Heart right ventricle (tissue), 16 donors: ENCODE measurements around the gene PIK3CD. TPM values are rescaled to one million over a fixed set of nuclear protein-coding genes. Genes with fewer than 3 reads are reported as not detected.

Experiments
- ATAC-seq, 8 donors: fragments of 200-7000 bp; cut with Tn5 transposase; one replicate each; pipeline ENCODE4 v1.9.1; 2020; ENCODE audit warnings: mild to moderate bottlenecking in 8 of 8, moderate library complexity in 8 of 8, moderate number of reproducible peaks in 1 of 8
- DNase-seq, 2 donors: peaks; one replicate each; pipeline ENCODE4 v3.0.0-alpha.2; 2020
- H3K27ac ChIP-seq, 10 donors: fragments of 200-600 bp; sonication (generic) in 2 of 10; one replicate each; pipeline versions ENCODE4 v1.5.0 to v1.8.0; 2020 to 2022; ENCODE audit warnings: mild to moderate bottlenecking in 3 of 10
- H3K27me3 ChIP-seq, 7 donors: fragments of 200-600 bp; one replicate each; pipeline ENCODE4 v1.8.0; 2021 to 2022; ENCODE audit warnings: mild to moderate bottlenecking in 2 of 7
- H3K36me3 ChIP-seq, 9 donors: fragments of 200-600 bp; sonication (generic) in 1 of 9; one replicate each; pipeline versions ENCODE4 v1.5.0 to v1.8.0; 2020 to 2022; ENCODE audit warnings: mild to moderate bottlenecking in 2 of 9
- H3K4me1 ChIP-seq, 9 donors: fragments of 200-600 bp; sonication (generic) in 1 of 9; one replicate each; pipeline versions ENCODE4 v1.5.0 to v1.8.0; 2020 to 2022; ENCODE audit warnings: mild to moderate bottlenecking in 4 of 9
- H3K4me3 ChIP-seq, 10 donors: fragments of 200-600 bp; sonication (generic) in 2 of 10; one replicate each; pipeline versions ENCODE4 v1.5.0 to v1.8.0; 2020 to 2022; ENCODE audit warnings: mild to moderate bottlenecking in 7 of 10, moderate library complexity in 2 of 10
- H3K9me3 ChIP-seq, 11 donors: fragments of 200-600 bp in 10 of 11; sonication (generic) in 2 of 11; one replicate each; pipeline versions ENCODE4 v1.5.0 to v1.8.0; 2013 to 2022; ENCODE audit warnings: mild to moderate bottlenecking in 2 of 11, control low read depth in 1 of 11, moderate library complexity in 1 of 11
- CTCF ChIP-seq, 9 donors: fragments of 200-600 bp; sonication (generic) in 2 of 9; IDR thresholded peaks; one replicate each; pipeline versions ENCODE4 v1.5.0 to v1.8.0; 2021 to 2022; ENCODE audit warnings: antibody characterized with exemption in 9 of 9, mild to moderate bottlenecking in 5 of 9, moderate library complexity in 1 of 9
- WGBS, 2 donors: extraction: QIAGEN DNeasy Blood & Tissue Kit; methylation state at CpG; one replicate each; pipeline ENCODE4 v1.1.7; 2013; ENCODE audit warnings: inconsistent platforms in 1 of 2; 5-methylcytosine and 5-hydroxymethylcytosine counted together
- intact Hi-C, 10 donors: fragments of 100-400 bp; cut with DNase I; formaldehyde crosslinking; loops; one replicate each; pipeline versions ENCODE4 v1.11.1 to v1.14.2; 2022
- polyA plus RNA-seq, 2 donors: library from polyadenylated mRNA; stranded (reverse); fragments of 200-250 nt; gene quantifications; one replicate each; pipeline ENCODE4 v1.2.3, GENCODE V29; 2013
- total RNA-seq, 10 donors: library from RNA; stranded (reverse); fragmentation: NEBNext Ultra II Directional in 3 of 10; extraction: Animal tissue kit (Norgen Biotek cat#: 25700) in 3 of 10; gene quantifications; one replicate each; pipeline versions ENCODE4 v1.2.1 to v1.2.4, GENCODE V29; 2021 to 2023
- donor health status: Arrhythmogenic right ventricular cardiomyopathy.
- donor health status: ischemic (EF 13 %, LVEDD 7.1; RV severe dilation, severe dysfunction).
- donor health status: healthy with polysubstance abuse.
- donor health status: DM: no; HTN: yes; CAD: no.
- donor health status: DM: no; HTN: no; CAD: no.
- donor health status: ischemic (EF 25% LVEDD 6.9; RV normal size, moderate dysfunction).
- donor health status: ischemic (EF 25% LVEDD 5.7; RV mildly dilated, moderate dysfunction).
- donor health status: healthy.
- donor health status: DM: yes; HTN: yes; CAD: no.
- donor health status: Ischemic cardiomyopathy.
- donor health status: ischemic (EF 35%, LVEDD 5.7; RV mildly dilated, moderate dysfunction).
- donor health status: nonischemic (EF 11% LVEDD 7.7; RV severe dilation, severe dysfunction).
- donor health status: DM: yes; HTN: yes; CAD: no.
- donor health status: PGD.
- donor health status: ischemic (EF 29% LVEDD 5.4; RV normal size, mild dysfunction).
- donor health status: nonischemic (EF 23%, LVEDD 6.1; RV moderate dilation, normal function).

The PIK3CD gene
- total and polyA plus RNA-seq, 12 donors = 1.0 to 12.1 (median 2.7) TPM

- Histone ChIP-seq H3K4me3 (no peak overlapping the region), H3K27me3 (no peaks in the 10 kb centered on the region), H3K4me1 (peaks cover 0 to 13% (median 0%) of the 10 kb centered on the region in 9 donors), H3K27ac (peak overlapping the region in 2 of 10 donors; percentile 9 to 39), H3K36me3 (peaks cover 0 to 91% (median 13%) of the 10 kb centered on the region in 9 donors), H3K9me3 (no peaks in the 10 kb centered on the region)
- ATAC-seq (peak in 6 of 8 donors; percentile 31 to 68 (median 60)), DNase-seq (no peak)
- intact Hi-C loops = no loop called here
- TF ChIP-seq CTCF (IDR thresholded peaks at IDR 0.05) = no peak
- WGBS, 2 donors = 37 to 49% methylated on average over 10 of the region's 10 CpGs
Observed at GRCh38 chr1:9606948-9607347, 44.6 kb upstream of the PIK3CD start.

DNA sequence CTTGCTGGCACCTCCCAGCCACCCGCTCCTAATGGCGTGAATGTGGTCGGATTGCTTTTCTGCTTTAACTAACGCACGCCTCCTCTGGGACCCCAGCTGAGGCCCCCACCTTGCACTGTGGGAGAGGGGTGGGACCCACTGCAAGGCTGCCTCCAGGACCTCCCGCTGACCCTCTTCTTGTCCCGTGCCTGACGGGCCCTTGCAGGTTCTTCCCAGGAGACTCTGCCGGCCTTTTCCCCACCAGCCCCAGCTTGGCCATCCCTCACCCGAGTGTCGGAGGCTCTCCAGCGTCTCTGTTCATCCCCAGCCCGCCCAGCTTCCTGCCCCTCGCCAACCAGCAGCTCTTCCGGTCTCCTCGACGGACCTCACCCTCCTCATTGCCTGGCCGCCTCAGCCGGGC lies 44.2 kb upstream of the PIK3CD start:
- ATAC-seq (no peak), DNase-seq (no peak)
- Histone ChIP-seq H3K27ac (peak overlapping the region in 1 of 10 donors; percentile 39), H3K9me3 (no peaks in the 10 kb centered on the region), H3K4me3 (no peak overlapping the region), H3K27me3 (no peaks in the 10 kb centered on the region), H3K4me1 (peaks cover 0 to 13% (median 0%) of the 10 kb centered on the region in 9 donors), H3K36me3 (peaks cover 0 to 91% (median 11%) of the 10 kb centered on the region in 9 donors)
- intact Hi-C loops = no loop called here
- 85% methylated on average over 19 of the region's 19 CpGs for WGBS, 2 donors
- no peak for TF ChIP-seq CTCF (IDR thresholded peaks at IDR 0.05)

- H3K27me3 ChIP-seq = no peaks in the 10 kb centered on the region
- TF ChIP-seq CTCF (IDR thresholded peaks at IDR 0.05) = no peak
- no peaks in the 10 kb centered on the region for H3K9me3 ChIP-seq
- H3K36me3 ChIP-seq = peaks cover 0 to 81% (median 14%) of the 10 kb centered on the region in 9 donors
- DNase-seq = peak in 1 of 2 donors; percentile 50
- H3K4me1 ChIP-seq = peaks cover 0 to 13% (median 0%) of the 10 kb centered on the region in 9 donors
- intact Hi-C loops = no loop called here
- peak; percentile 25 to 69 (median 58) for ATAC-seq
- 65 to 67% methylated on average over 5 of the region's 5 CpGs for WGBS, 2 donors
- H3K27ac ChIP-seq = no peak overlapping the region
- H3K4me3 ChIP-seq = no peak overlapping the region
Observed at GRCh38 chr1:9609998-9610397, 41.5 kb upstream of the PIK3CD start.

GRCh38 chr1:9610548-9610947 lies 41.0 kb upstream of the PIK3CD start:
- Histone ChIP-seq H3K27me3 (no peaks in the 10 kb centered on the region), H3K27ac (no peak overlapping the region), H3K4me1 (peaks cover 0 to 13% (median 0%) of the 10 kb centered on the region in 9 donors), H3K9me3 (no peaks in the 10 kb centered on the region), H3K36me3 (peaks cover 0 to 77% (median 14%) of the 10 kb centered on the region in 9 donors), H3K4me3 (no peak overlapping the region)
- intact Hi-C loops = no loop called here
- no peak for TF ChIP-seq CTCF (IDR thresholded peaks at IDR 0.05)
- 90 to 92% methylated on average over 25 of the region's 25 CpGs for WGBS, 2 donors
- DNase-seq (no peak), ATAC-seq (no peak)
